ENCODE measurements around the gene MSL1.

DNA sequence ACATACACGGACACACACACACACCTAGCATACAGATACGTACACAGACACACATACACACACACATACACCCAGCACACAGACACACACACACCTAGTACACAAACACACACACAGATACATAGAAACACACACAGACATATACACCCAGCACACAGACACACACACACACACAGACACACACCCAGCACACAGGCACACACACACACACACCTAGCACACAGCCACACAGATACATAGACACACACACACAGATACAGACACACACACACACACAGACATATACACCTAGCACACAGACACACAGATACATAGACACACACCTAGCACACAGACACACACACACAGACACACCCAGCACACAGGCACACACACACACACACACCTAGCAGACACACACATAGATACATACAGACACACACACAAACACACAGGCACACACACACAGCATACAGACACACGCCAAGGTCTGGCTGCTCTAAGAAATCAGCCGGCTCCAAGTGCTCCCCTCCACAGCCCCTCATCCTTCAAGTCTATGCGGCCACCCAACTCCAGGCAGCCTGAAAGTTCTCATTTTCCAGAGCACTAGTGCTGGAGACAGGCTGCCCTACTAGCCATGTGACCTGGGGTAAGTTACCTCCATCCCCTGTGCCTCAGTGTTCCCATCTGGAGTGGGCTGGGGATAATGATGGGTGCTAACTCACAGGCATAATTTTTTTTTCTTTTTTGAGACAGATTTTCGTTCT, 34.5 kb upstream of the MSL1 start:
- TF ChIP-seq, protein P1, sequence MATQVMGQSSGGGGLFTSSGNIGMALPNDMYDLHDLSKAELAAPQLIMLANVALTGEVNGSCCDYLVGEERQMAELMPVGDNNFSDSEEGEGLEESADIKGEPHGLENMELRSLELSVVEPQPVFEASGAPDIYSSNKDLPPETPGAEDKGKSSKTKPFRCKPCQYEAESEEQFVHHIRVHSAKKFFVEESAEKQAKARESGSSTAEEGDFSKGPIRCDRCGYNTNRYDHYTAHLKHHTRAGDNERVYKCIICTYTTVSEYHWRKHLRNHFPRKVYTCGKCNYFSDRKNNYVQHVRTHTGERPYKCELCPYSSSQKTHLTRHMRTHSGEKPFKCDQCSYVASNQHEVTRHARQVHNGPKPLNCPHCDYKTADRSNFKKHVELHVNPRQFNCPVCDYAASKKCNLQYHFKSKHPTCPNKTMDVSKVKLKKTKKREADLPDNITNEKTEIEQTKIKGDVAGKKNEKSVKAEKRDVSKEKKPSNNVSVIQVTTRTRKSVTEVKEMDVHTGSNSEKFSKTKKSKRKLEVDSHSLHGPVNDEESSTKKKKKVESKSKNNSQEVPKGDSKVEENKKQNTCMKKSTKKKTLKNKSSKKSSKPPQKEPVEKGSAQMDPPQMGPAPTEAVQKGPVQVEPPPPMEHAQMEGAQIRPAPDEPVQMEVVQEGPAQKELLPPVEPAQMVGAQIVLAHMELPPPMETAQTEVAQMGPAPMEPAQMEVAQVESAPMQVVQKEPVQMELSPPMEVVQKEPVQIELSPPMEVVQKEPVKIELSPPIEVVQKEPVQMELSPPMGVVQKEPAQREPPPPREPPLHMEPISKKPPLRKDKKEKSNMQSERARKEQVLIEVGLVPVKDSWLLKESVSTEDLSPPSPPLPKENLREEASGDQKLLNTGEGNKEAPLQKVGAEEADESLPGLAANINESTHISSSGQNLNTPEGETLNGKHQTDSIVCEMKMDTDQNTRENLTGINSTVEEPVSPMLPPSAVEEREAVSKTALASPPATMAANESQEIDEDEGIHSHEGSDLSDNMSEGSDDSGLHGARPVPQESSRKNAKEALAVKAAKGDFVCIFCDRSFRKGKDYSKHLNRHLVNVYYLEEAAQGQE (IDR thresholded peaks at IDR 0.05; ENCODE audit: low read depth), result no peak
- TF ChIP-seq MAX (IDR thresholded peaks at IDR 0.05) (no peak), YY1 (IDR thresholded peaks at IDR 0.05; ENCODE audit: low read depth) (no peak), TCF12 (IDR thresholded peaks at IDR 0.05; ENCODE audit: low read depth) (no peak), NFIC (IDR thresholded peaks at IDR 0.05) (no peak), EP300 (IDR thresholded peaks at IDR 0.05; ENCODE audit: borderline replicate concordance) (no peak), CEBPB (IDR thresholded peaks at IDR 0.05) (no peak)
